Measurements from ENCODE around the gene TMEM201.

DNA sequence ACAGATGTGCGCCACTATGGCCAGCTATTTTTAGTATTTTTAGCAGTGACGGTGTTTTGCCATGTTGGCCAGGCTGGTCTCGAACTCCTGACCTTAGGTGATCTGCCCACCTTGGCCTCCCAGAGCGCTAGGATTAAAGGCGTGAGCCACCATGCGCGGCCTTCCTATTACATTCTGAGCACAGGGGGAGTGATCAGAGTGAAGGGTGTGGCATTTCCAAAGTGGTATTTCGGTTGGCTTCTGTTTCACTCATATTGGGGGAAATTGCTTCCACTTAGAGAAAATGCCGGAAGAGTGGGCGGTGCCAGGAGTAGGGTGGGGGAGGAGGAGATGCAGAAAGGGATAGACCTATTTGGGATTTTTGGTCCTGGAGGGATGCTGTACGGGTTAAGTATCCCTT, 67.1 kb downstream of the TMEM201 start:
- TF ChIP-seq, protein P1, sequence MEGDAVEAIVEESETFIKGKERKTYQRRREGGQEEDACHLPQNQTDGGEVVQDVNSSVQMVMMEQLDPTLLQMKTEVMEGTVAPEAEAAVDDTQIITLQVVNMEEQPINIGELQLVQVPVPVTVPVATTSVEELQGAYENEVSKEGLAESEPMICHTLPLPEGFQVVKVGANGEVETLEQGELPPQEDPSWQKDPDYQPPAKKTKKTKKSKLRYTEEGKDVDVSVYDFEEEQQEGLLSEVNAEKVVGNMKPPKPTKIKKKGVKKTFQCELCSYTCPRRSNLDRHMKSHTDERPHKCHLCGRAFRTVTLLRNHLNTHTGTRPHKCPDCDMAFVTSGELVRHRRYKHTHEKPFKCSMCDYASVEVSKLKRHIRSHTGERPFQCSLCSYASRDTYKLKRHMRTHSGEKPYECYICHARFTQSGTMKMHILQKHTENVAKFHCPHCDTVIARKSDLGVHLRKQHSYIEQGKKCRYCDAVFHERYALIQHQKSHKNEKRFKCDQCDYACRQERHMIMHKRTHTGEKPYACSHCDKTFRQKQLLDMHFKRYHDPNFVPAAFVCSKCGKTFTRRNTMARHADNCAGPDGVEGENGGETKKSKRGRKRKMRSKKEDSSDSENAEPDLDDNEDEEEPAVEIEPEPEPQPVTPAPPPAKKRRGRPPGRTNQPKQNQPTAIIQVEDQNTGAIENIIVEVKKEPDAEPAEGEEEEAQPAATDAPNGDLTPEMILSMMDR (IDR thresholded peaks at IDR 0.05; ENCODE audit: extremely low read depth in 1 of 2, insufficient read depth in 1 of 2, low read depth in 1 of 2, low read length in 2 of 2): no peak
- TF ChIP-seq, protein P2, sequence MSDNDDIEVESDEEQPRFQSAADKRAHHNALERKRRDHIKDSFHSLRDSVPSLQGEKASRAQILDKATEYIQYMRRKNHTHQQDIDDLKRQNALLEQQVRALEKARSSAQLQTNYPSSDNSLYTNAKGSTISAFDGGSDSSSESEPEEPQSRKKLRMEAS (IDR thresholded peaks at IDR 0.05; ENCODE audit: insufficient read depth, insufficient read length): no peak
- TF ChIP-seq POLR2AphosphoS5 (IDR thresholded peaks at IDR 0.05; ENCODE audit: insufficient read depth, low read depth, low read length) (no peak), POLR2A (IDR thresholded peaks at IDR 0.05; ENCODE audit: low read depth, low read length) (no peak), MYC (IDR thresholded peaks at IDR 0.05; ENCODE audit: low read depth, low read length) (no peak), EZH2 (IDR thresholded peaks at IDR 0.05; ENCODE audit: borderline replicate concordance, low read depth, low read length, severe bottlenecking) (no peak), GATA2 (IDR thresholded peaks at IDR 0.05; ENCODE audit: insufficient read depth, insufficient read length, low read depth, low read length) (no peak)
